ENCODE measurements around the gene PAMR1.

The PAMR1 gene

DNA sequence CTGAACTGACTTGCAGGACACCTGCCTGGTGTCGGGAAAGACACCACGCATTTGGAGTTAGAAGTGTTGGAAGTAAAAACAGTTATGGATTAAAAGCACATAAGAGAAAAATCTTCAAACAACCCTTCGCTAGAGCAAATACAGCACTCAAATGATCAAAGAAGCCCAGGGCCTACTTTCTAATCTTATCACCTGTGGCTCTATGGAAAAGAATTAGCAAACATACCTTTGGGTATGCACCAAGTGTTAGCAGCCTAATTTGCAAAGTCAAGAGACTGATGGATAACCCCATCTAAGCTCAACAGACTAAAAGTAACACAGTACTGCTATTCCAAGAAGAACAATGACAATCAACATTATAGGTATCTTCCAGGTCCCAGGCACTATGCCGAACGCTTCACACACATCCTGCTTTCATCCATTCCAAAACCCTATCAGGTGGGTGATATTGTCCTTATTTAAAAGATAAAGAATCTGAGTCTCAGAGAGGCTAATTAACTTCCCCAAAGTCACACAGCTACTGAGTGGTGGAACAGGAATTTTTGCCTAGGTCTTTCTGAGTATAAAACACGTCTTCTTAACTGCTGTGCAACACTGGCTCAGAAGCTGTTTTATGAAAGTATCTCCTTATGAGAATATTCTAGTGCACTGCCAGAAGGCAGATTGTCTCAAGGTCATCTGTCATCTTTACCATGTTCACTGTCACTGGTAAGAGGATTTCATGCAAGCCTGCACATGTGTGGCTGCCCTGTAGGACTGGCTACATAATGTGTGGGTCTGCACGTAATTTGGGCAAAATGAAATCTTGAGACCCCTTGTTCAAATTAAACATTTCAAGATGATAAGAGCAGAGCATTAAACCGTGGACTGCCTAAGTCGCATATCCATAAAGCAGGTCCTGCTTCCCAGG, 122.4 kb downstream of the PAMR1 start:
- no peak for DNase-seq (ENCODE audit: low spot score)

DNA sequence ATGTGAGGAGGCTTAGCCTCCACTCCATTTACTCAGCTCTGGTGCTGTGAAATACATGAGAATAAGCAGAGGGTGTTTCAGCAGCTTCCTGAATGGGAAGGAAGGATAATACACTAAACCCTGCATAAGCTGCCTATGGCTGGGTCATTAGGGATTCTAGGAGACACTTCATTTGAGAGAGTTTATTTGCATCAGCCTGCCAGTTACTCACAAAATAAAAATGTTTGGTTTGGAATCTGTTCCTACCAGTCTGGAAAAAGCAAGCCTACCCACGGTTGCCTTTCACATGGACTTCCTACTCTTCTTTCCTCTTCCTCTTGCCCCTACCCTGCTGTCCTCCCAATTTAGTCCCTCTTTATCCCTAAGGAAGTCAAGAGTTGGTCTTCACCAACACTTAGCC, 126.5 kb downstream of the PAMR1 start:
- no peak for DNase-seq (ENCODE audit: low spot score)

DNA sequence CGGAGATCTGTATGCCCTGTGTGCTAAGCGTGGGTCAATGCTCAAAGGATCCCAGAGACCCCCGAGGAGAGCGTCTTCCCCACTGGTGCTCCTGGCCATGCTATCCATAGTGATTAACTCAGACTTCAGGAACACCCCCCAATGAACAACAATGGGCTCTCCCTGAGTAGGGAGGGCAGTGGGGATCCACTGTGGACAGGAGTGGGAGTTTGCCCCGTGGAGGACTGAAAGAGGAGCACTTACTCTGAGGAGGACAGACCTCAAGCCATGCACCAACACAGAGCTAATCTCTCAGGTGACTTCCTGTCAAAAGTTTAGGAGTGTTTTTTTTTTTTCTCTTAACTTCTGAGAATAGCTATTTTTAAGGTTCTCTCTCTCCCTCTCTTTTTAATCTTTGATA, 130.5 kb downstream of the PAMR1 start:
- no peak for DNase-seq (ENCODE audit: low spot score)

DNA sequence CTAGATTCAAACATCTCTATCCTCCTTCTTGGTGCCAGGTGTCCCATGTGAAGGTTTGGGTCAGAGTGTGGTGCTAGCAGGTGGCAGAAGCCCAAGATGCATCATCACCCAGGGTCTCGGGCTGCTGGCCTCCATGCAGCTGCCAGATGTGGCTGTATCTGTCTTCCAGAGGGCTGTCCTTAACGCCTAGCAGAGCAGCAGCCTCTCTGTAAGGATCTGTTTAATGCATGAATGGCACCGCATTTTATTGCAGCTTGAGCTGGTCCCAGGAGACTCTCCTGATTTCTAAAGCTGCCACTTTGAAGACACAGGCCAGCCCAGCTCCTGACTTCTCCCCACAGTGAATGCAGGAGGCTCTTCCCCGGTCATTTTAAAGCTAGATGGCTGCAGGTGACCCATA, 132.3 kb downstream of the PAMR1 start:
- no peak for DNase-seq (ENCODE audit: low spot score)

DNA sequence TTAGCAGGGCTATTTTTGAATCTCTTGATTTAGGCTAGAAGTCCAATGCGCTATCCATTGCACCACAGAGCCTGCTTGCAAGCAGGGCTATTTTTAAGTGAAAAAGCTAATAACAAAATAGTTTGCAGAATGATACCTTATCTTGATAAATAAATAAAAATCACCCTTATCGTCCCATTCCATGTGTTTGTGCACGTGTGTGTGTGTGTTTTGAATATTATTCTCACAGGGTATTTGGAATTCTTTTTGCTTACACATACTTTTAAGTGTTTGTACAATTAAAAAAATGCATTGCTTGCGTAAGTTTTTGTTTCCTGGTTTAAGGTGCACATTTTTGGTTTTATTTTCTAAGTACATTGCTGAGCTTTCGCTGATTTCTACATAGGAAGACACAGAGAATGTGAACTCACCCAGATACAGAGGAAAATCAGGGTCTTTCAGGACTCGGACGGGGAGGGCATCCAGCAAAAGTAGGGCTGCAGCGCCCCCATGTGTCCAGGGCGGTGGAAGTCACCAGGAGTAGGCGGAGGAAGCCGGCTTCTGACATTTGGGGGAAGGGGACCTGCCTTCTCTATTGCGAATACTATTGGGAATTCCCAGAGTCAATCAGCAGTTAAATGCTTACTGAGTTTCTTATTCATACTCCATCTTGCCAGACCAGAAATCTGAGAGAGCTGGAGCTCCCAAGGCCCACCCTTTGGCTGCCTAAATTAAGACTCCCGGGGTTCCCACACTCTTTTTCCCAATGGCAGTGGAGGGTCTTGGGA, 133.3 kb downstream of the PAMR1 start:
- DNase-seq (ENCODE audit: low spot score), result peak; percentile 89

DNA sequence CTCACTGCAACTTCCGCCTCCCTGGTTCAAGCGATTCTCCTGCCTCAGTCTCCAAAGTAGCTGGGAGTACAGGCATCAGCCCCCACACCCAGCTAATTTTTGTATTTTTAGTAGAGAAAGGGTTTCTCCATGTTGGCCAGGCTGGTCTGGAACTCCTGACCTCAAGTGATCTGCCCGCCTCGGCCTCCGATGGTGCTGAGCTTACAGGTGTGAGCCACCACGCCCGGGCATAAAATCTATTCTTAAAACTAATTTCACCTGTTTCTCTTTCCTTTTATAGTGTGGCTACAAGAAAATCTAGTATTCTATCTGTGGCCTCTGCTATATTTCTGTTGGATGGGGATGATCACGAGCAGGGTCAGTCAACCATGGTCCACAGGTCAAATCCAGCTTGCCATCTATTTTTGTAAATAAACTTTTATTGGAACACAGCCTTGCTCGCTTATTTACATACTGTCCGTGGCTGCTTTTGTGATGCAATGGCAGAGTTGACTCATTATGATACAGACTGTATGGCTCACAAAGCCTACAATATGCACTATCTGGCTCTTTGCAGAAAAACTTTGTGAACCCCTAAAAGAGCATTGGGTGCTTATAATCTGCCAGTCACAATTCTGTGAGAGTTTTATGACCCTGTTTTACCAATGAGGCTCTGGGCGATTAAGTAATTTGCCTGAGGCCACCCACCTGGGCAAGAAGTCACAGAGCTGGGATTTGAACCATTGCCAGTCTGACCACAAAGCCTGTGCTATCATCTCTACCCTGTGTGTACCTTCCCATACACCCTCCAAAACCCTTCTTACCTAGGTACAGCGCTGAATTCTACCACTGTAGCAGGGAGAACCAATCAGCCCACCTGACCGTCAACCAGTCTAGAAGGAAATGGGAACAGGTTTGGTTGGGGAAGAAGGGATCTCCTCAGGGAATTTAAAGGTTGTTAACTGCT, 134.4 kb downstream of the PAMR1 start:
- DNase-seq (ENCODE audit: low spot score), result no peak

DNA sequence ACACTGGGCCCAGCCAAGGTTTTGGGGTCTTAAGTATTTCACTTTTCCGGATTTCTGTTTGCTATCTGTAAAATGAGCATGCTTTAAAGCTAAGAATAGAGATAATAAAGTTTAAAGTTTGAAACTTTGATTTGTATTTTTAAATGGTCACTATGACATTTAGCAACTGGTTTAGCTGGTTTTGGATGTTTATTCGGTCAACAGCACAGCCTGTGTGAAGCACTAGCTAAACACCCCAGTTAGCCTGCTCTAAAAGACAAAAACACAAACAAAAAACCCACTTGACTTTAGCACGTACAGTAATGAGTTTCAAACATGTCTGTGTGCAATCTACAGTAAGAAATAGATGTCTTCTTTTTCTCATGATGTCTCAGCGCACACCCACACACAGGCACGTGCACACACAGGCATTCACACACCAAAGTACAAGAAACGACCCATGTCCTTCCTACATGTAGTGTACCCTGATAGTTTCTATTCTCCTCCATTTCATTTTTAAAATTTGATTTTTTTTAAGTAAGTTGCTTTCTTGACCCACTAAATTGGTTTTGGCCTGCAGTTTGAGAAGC, 135.4 kb downstream of the PAMR1 start:
- no peak for DNase-seq (ENCODE audit: low spot score)

DNA sequence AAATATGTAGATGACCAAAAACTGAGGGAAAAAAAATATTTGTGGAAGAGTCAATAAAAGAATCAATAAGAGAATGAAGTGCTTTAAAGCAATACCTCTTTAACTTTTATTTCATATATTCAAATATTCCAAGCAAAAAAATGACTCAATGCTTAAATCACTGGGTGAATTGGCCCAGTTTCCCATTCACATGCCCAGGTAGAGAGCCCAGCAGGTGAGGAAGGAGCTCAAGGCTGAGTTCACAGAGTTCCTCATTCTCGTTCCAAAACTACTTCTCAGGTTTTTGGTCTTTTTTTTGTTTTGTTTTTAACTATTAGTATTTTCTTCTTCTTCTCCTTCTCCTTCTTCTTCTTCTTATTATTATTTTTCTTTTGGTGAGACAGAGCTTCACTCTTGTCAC, 136.3 kb downstream of the PAMR1 start:
- no peak for DNase-seq (ENCODE audit: low spot score)

DNA sequence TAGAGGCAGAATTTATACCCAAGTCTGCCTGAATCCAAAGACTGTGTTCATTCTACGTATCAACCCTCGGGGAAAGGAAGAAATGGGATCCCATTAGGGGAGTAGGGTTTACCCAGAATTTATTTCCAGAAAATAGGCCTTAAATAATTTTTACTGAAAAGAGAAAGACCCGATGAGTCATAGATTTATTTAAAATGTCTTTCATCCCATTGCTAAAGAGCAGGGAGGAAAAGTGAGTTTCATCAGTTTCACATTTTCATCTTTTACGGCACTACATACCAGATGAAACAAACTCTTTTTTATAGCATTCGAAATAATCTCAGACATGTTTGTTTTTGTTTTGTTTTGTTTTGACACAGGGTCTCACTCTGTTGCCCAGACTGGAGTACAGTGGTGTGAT, 137.4 kb downstream of the PAMR1 start:
- no peak for DNase-seq (ENCODE audit: low spot score)

DNA sequence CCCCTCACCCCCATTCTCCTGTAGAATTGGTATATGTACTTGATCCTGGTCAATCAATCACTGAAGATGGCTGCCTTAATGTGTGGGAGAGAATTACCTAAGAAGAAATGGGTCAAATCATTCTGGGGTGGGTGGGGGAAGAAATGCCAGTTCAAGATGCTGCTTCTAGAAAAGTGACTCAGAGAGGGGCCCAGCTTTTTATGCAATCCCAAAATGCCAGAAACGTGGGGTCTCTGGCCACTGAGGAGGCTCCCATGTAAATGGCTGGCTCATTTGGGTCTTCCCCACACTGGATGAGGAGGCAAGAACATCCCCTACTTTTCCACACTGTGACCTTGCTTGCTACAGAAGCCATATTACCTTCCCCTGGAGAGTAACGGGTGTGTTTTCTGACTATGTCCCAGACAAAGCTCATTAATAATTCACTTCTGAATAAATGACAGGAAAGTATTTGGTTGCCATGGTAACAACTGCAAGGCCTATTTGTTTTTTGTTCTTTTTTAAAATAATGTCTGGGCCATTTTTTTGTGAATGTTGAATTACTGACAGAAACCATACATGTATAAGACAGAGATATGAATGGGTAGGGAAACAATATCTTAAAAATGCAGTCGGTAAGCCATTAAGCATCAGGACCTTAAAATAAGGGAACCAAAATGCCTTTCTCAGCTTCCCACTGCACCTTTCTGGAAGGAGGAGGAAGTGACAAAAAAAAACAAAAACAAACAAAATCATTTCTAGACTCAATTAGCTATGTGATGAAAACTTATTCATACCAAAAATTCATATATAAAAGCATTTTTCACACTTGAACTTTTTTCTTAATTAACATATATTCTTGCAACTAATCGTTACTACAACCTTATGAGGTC, 138.1 kb downstream of the PAMR1 start:
- no peak for DNase-seq (ENCODE audit: low spot score)

DNA sequence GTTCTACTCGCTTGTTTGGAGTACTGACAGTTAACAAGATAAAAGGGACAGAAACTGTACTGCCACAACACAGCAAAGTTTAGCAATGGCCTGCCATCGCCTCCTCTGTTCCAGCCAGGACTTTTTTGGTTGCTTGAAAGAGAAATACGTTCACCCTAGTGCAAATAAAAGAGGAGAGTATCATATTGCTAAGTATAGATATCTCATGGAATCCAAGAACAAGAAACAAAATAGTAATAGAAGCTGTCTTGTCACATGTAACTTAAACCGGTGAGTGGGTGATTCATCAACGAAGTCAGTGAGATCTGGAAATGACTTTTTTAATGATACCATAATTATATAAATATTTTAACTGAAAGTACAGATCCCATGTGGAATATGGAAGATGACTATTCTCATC, 141.5 kb downstream of the PAMR1 start:
- DNase-seq (ENCODE audit: low spot score), result no peak

Data from ecto neural progenitor cell (in vitro differentiated cells).